PC-9 (cell line): ENCODE measurements around the gene MMP11. TPM values are rescaled to one million over a fixed set of nuclear protein-coding genes. Genes with fewer than 3 reads are reported as not detected.

Source experiments
- BruUV-seq: library from RNA; stranded (reverse); fragments of 400-500 nt; replicated peaks from 2 replicates; lab custom pipeline; 2021; lab: Mats Ljungman, UMichigan
- CTCF ChIA-PET: fragments of 300-600 bp; sonication (Branson Sonifier 250); formaldehyde crosslinking; loops from one replicate; lab custom pipeline; 2022; ENCODE audit warnings: antibody characterized with exemption; lab: Charles Lee
- POLR2A ChIA-PET: fragments of 300-600 bp; sonication (Branson Sonifier 250); formaldehyde crosslinking; loops from one replicate; lab custom pipeline; 2022; ENCODE audit warnings: antibody characterized with exemption; ENCODE audit not compliant: unreplicated experiment; lab: Charles Lee
- DNase-seq, 2 experiments: peaks; one replicate each; pipeline versions ENCODE4 v3.0.0 to v3.0.0-alpha.2; 2015 to 2022; ENCODE audit warnings: mixed read lengths in 1 of 2
- H2AFZ ChIP-seq: fragments of 200-600 bp; sonication (generic); 2 replicates; pipeline ENCODE4 v1.8.1; 2017; ENCODE audit warnings: antibody characterized with exemption
- H3F3A ChIP-seq: fragments of 200-600 bp; sonication (generic); 2 replicates; pipeline ENCODE4 v1.8.1; 2017; ENCODE audit warnings: antibody characterized with exemption, mild to moderate bottlenecking, low read depth; ENCODE audit not compliant: insufficient read depth
- H3K27ac ChIP-seq: fragments of 200-600 bp; sonication (generic); 2 replicates; pipeline ENCODE4 v1.6.1; 2016; ENCODE audit warnings: mixed run types
- H3K27me3 ChIP-seq: fragments of 200-600 bp; sonication (generic); 2 replicates; pipeline ENCODE4 v1.6.1; 2016; ENCODE audit warnings: low read depth, mixed run types; ENCODE audit not compliant: insufficient read depth
- H3K36me3 ChIP-seq: fragments of 200-600 bp; sonication (generic); 2 replicates; pipeline ENCODE4 v1.6.1; 2016; ENCODE audit warnings: low read depth, mixed run types
- H3K4me1 ChIP-seq: fragments of 200-600 bp; sonication (generic); replicated peaks from 2 replicates; pipeline ENCODE4 v1.6.1; 2016; ENCODE audit warnings: mixed run types; ENCODE audit not compliant: insufficient read depth
- H3K4me2 ChIP-seq: fragments of 200-600 bp; sonication (generic); 2 replicates; pipeline ENCODE4 v1.6.1; 2017; ENCODE audit warnings: mixed run types
- H3K4me3 ChIP-seq: fragments of 200-600 bp; sonication (generic); 2 replicates; pipeline ENCODE4 v1.6.1; 2016; ENCODE audit warnings: mixed run types
- H3K79me2 ChIP-seq: fragments of 200-600 bp; sonication (generic); 2 replicates; pipeline ENCODE4 v1.6.1; 2017; ENCODE audit warnings: low read depth, mixed run types
- H3K9me2 ChIP-seq: fragments of 200-600 bp; sonication (generic); 2 replicates; pipeline ENCODE4 v1.8.1; 2017; ENCODE audit warnings: mild to moderate bottlenecking; ENCODE audit not compliant: insufficient read depth
- H3K9me3 ChIP-seq: fragments of 200-600 bp; sonication (generic); 2 replicates; pipeline ENCODE4 v1.8.1; 2016; ENCODE audit warnings: low read depth; ENCODE audit not compliant: insufficient read depth
- H4K20me1 ChIP-seq: fragments of 200-600 bp; sonication (generic); 2 replicates; pipeline ENCODE4 v1.8.1; 2017; ENCODE audit not compliant: insufficient read depth
- CTCF ChIP-seq: fragments of 200-600 bp; sonication (generic); conservative IDR thresholded peaks from 2 replicates; pipeline ENCODE4 v1.6.1; 2017; ENCODE audit warnings: mixed run types, antibody characterized with exemption, mild to moderate bottlenecking, moderate library complexity
- EZH2 ChIP-seq: fragments of 200-600 bp; sonication (generic); IDR thresholded peaks from 2 replicates; pipeline ENCODE4 v1.8.0; 2017; ENCODE audit warnings: antibody characterized with exemption, low read depth
- intact Hi-C: fragments of 100-400 bp; cut with micrococcal nuclease; formaldehyde crosslinking; loops from one replicate; pipeline ENCODE4 v1.10.0; 2022; ENCODE audit not compliant: unreplicated experiment
- total RNA-seq: library from RNA; stranded (reverse); gene quantifications from 2 replicates; pipeline ENCODE4 v1.2.3, GENCODE V29; 2021

MMP11 gene
- total RNA-seq, 1 experiment from 2014 or later = 2.4 TPM

DNA sequence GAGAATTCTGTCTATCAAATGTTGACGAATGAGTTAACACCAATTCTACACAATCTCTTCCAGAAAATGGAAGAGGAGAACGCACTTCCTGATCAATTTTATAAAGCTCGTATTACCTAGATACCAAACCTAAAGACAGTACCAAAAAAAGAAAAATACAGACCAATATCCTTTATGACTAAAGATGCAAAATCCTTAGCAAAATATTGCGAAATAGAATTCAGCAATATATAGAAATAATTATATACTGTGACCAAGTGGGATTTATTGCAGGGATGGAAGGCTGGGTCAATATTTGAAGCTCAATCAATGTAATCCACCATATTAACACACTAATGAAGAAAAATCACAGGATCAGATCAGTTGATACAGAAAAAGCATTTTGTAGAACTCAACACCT is 39.7 kb downstream of the MMP11 start:
- no peak for DNase-seq
- no peaks in the 10 kb centered on the region for H3K79me2 ChIP-seq
- H3K4me3 ChIP-seq = no peak overlapping the region
- intact Hi-C loops = no loop called here
- H3K4me1 ChIP-seq = no peaks in the 10 kb centered on the region
- no peaks in the 10 kb centered on the region; the same call in 1 of the 2 replicates for H4K20me1 ChIP-seq
- no peak overlapping the region for H3K27ac ChIP-seq
- H3K36me3 ChIP-seq = peaks cover 10% of the 10 kb centered on the region; the same call in 1 of the 2 replicates
- H3F3A ChIP-seq = peaks cover 6% of the 10 kb centered on the region; the same call in 1 of the 2 replicates
- H3K9me3 ChIP-seq = no peaks in the 10 kb centered on the region
- no peaks in the 10 kb centered on the region; the same call in 1 of the 2 replicates for H3K9me2 ChIP-seq
- H3K4me2 ChIP-seq = no peak overlapping the region
- no peaks in the 10 kb centered on the region for H3K27me3 ChIP-seq
- ChIA-PET POLR2A (no interaction called here), CTCF (interaction anchor here (0.6 kb wide), 1 partner anchor 82 kb away, joined by 3 read pairs; the partner anchor contains the start of gene MIF)
- TF ChIP-seq CTCF (no peak), EZH2 (no peak)
- no peak overlapping the region for H2AFZ ChIP-seq
- no TSS peak for BruUV-seq

- Histone ChIP-seq H3K27me3 (no peaks in the 10 kb centered on the region), H4K20me1 (no peaks in the 10 kb centered on the region; the same call in 1 of the 2 replicates), H3F3A (peaks cover 5% of the 10 kb centered on the region; the same call in 1 of the 2 replicates), H3K4me2 (no peak overlapping the region), H3K4me1 (no peaks in the 10 kb centered on the region), H3K36me3 (peaks cover 15% of the 10 kb centered on the region), H3K9me3 (no peaks in the 10 kb centered on the region), H3K79me2 (no peaks in the 10 kb centered on the region), H3K9me2 (no peaks in the 10 kb centered on the region; the same call in 1 of the 2 replicates), H3K4me3 (no peak overlapping the region), H2AFZ (no peak overlapping the region), H3K27ac (no peak overlapping the region)
- CTCF ChIA-PET = no interaction called here
- TF ChIP-seq EZH2 = no peak
- TF ChIP-seq CTCF = no peak
- intact Hi-C loops = no loop called here
- DNase-seq = no peak
- no TSS peak for BruUV-seq
- POLR2A ChIA-PET = no interaction called here
These were observed 43.0 kb downstream of the MMP11 start for GRCh38 chr22:23815541-23816155.

GRCh38 chr22:23816156-23816976 is 43.7 kb downstream of the MMP11 start:
- Histone ChIP-seq H2AFZ (no peak overlapping the region), H3K9me3 (no peaks in the 10 kb centered on the region), H3K4me1 (no peaks in the 10 kb centered on the region), H3F3A (no peaks in the 10 kb centered on the region; the same call in 1 of the 2 replicates), H4K20me1 (no peaks in the 10 kb centered on the region; the same call in 1 of the 2 replicates), H3K79me2 (no peaks in the 10 kb centered on the region), H3K4me3 (no peak overlapping the region), H3K36me3 (peaks cover 13% of the 10 kb centered on the region), H3K4me2 (no peak overlapping the region), H3K9me2 (no peaks in the 10 kb centered on the region; the same call in 1 of the 2 replicates), H3K27ac (no peak overlapping the region), H3K27me3 (no peaks in the 10 kb centered on the region)
- no peak for TF ChIP-seq CTCF
- no peak for TF ChIP-seq EZH2
- no peak for DNase-seq
- BruUV-seq = no TSS peak
- intact Hi-C loops = no loop called here
- ChIA-PET POLR2A (no interaction called here), CTCF (no interaction called here)
